Activated CD8-positive, alpha-beta memory T cell treated with anti-CD3 and anti-CD28 coated beads, Interleukin-2, amount 50 U/mL, for 48 hours (primary cell): ENCODE results near the gene NPAS3.
A peak's percentile ranks its signal among the peaks of the same experiment; 100 is the strongest.

ENCODE experiments used
- DNase-seq: peaks from one replicate; pipeline ENCODE4 v3.0.0-alpha.2; 2020

NPAS3 gene

DNA sequence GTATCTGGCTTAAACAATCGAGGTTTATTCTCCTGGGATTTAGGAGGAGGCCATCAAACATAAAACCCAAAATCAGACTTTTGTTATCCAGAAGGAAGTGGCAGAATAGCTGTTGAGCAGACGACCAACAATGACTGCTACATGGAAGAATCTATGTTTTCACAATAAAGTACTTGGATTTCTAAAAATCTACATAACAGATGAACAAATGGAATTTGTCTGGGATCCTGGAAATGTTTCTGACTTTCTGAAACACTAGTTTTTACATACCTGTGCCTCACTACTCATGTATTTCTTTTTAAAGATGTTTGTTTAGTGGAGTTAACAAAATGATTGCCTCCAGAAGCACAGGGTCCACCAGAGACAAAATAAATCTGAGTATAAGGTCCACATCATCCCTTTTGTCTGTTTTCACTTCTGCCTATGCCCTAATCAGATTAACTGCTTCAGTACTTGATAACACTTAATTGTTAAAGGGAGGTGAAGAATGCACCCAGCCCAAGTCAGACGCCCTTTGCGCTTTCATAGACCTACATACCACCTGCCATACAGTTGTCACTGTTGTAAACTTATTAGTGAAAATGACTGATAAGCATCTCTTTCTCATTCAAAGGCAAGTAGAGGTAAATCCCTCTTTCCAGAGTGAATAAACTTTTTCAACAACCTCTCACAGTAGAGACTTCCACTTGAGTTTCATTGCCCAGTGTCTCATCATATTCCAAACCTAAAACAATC lies 847.6 kb downstream of the NPAS3 start:
- no peak for DNase-seq

DNA sequence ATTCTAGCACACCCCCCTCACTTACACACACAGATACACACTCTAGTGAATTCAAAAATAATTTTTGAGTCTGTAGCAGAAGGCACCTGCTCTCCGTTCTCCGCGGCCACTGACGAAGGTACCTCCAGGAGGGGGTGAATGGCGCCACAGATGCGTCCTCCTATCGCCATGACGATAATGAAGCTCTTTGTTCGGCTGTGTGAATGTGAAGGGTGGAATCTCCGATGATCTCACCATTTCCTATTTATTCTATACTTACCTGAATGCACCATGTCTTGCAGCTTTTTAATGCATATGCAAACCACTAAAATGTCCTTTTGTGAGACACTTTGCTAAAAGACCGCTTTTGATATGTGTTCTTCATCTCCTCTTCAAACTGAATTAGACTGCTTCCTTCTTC lies 849.5 kb downstream of the NPAS3 start:
- no peak for DNase-seq

DNA sequence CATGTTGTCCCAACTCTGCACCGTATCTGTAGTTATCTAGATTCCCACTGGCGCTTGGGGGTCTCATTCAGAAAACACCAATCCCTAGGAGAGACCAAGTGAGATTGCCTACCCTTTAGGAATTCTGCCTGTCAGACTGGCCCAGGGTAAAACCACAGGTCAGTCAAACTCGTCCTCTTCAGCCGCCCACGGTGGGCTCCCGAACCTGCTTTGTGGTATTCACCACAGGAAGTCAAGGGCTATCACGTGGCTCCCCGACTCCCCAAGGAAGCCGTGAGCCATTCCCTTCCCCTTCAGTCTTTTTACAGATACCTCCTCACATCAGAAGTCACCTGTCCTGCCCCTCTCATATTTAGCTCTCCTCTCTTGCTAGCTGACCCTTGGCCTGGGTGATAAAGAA lies 852.3 kb downstream of the NPAS3 start:
- no peak for DNase-seq

DNA sequence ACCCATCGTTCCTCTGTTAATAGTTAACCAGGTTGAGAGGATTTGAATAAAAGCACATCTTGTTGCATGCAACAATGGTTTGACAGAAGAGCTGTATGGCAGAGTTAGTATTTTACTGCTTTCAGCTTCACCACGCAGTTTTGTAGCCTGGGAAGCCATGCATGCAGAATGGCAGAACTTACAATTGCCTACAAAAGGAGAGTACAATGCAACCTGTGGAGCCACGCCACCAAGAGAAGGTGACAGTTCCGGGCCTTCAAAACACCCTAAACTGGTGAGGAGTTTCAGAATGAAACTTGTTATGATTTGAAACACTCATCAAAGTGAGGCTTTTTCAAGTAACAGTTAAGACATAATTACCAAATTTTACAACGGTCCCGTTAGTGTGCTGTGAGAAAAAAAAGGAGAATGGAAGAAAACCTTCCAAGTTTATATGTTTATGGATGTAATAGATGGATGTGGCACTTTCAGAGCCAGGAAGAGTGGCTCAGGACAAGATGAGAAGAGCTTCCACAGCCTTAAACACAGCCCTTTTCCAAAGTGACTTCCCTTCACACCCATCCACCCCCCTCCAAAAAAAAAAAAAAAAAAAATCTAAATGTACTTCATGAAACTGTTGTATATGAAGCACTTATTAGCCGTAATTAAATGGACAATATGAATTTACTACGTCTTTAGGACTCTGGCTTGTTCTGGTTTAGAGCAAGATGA lies 853.5 kb downstream of the NPAS3 start:
- no peak for DNase-seq

DNA sequence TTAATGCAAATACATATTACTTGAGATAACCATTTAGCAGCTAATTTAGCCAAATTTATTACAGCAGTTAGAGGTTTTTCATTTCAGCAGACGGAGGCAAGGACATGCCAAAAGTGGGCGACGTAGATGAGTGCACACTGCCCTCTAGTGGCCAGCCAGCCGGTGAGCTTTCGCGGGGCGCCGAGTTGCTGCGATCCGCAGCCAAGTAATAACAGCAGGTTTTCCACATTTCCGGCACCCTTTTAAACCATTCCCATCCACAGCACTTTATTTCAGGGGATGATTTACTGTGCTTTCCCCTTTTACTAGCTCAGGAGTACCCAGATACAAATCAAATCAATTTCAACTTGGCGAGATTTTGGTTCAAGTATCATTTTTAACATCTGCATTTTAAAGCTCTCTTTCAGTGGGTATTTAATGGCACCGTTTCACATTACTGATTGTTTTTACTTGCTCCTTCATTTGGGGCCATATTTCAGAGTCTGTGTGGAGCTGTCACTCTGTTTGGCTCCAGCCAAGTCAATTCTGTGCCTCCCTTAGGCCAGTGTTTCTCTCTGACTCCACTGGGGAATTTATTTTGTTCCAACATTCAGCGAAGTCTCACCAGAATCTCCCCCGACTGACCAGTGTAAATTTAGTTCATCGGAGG lies 854.2 kb downstream of the NPAS3 start:
- peak; percentile 90 for DNase-seq

DNA sequence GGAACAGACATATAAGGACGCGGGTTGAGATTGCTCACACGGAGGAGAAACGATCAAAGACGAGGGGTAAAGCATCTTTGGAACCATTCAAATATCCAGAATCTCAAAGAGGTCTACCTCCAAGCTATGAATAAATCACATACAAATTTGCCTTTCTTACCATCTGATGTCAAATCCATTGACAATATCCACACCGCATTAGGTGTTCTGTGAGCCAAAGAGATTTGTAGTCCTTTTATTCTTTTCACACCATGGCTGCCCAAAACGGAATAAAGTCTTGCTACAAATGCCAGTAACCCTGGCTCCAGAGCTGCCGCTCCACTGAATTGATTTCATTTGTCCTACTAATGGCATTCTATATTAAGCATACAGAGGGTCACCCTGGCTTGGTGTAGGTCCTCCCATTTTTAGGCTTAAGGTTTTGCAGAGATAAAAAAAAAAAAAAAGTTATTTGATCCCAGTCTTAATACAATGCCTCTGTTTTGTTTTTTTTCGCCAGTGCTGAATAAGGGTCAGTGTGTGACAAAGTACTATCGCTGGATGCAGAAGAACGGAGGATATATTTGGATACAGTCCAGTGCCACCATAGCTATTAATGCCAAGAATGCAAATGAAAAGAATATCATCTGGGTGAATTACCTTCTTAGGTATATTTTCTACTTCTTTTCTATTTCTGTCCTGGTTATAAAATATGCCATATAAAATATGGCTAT lies 854.9 kb downstream of the NPAS3 start:
- DNase-seq, result no peak

DNA sequence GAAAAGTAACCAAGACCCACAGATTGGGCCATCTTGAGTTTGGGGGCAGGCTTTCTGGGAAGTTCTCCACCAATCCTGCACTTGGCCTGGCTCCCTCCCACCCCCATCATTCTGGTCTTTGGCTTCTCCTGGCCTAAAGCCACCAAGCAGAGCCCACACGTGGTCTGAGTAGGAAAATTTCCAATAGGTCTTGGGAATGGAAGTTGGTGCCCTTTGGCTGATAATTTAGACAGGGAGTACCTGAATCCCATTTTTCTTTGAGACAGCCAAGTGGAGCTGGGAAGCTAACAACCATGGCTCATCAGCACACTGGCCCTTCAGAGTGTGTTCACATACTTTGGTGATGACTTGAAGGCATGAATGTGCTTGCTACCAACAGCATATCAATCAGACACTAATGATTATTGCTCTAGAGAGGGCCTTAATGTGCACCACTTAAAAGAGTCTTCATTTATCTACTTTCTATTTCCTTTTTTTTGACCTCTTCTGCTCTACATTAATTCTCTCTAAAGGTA lies 856.2 kb downstream of the NPAS3 start:
- no peak for DNase-seq

DNA sequence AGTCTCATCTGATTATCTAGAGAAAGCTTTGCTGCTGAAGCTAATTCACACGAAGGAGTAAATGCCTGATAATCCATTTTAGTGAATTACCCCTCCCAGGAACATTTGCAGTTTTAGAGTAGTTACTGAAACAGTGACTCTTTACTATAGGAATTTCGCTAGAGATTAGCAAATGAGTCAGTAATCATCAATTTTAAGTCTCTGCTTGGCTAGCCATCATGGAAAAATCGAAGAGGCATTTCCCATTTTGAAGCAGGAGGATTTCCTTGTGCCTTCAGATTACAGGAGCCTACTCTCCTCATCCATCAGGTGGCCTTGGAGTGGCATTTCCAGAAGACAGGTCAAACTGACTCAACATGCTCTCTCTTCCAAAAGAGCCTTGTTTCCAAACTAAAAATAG lies 857.7 kb downstream of the NPAS3 start:
- DNase-seq, result no peak

DNA sequence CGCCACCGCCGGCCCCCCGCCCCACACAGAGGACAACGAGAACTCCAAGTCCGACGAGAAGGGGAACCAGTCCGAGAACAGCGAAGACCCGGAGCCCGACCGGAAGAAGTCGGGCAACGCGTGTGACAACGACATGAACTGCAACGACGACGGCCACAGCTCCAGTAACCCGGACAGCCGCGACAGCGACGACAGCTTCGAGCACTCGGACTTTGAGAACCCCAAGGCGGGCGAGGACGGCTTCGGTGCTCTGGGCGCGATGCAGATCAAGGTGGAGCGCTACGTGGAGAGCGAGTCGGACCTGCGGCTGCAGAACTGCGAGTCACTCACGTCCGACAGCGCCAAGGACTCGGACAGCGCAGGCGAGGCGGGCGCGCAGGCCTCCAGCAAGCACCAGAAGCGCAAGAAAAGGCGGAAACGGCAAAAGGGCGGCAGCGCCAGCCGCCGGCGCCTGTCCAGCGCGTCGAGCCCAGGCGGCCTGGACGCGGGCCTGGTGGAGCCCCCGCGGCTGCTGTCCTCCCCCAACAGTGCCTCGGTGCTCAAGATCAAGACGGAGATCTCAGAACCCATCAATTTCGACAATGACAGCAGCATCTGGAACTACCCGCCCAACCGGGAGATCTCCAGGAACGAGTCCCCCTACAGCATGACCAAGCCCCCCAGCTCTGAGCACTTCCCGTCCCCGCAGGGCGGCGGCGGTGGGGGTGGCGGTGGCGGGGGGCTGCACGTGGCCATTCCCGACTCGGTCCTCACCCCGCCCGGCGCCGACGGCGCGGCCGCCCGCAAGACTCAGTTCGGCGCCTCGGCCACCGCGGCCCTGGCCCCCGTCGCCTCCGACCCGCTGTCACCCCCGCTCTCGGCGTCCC lies 861.3 kb downstream of the NPAS3 start:
- no peak for DNase-seq

DNA sequence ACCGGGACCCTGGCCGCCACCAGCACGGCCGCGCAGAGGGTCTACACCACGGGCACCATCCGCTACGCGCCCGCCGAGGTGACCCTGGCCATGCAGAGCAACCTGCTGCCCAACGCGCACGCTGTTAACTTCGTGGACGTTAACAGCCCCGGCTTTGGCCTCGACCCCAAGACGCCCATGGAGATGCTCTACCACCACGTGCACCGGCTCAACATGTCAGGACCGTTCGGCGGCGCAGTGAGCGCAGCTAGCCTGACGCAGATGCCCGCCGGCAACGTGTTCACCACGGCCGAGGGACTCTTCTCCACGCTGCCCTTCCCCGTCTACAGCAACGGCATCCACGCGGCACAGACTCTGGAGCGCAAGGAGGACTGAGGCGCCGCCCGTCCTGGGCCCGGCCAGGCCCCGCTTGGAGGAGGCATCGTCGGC lies 862.1 kb downstream of the NPAS3 start:
- no peak for DNase-seq

DNA sequence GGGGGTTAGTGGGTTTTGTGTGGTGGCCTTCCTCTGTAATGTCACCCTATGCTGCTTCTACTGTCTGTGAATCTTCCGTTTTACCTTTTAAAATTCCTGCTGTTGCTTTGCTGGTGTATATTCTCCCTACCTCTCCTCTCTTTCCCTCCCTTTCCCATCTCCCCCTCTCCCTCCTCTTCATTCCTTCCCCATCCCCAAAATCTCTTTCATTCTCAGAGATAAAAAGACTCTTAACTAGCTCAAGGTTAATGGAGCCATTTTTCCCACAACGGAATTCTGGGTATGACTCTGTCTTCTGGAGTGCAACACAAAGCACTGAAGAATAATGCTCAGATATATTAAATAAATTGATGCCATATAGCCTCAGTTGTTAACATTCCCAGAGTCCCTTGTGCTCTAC lies 864.1 kb downstream of the NPAS3 start:
- DNase-seq, result no peak

DNA sequence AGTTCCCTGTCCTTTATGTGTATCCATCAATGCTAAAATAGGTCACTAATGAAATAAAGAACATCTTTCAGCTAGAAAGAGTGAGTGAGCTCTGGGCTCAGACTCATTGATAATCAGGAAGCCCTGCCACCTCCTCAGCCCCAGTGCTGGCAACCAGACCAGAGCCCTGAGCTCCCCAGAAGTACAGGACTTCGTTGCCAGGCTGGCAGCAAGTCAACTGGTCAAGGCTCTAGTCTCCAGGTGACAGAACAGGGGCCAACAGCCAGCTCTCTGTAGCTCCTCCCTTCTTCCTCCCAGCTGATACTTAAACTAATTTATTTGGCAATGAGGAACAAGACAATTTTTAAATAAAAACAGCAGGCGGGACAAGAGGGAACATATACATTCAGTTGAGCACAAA lies 866.9 kb downstream of the NPAS3 start:
- DNase-seq, result no peak

DNA sequence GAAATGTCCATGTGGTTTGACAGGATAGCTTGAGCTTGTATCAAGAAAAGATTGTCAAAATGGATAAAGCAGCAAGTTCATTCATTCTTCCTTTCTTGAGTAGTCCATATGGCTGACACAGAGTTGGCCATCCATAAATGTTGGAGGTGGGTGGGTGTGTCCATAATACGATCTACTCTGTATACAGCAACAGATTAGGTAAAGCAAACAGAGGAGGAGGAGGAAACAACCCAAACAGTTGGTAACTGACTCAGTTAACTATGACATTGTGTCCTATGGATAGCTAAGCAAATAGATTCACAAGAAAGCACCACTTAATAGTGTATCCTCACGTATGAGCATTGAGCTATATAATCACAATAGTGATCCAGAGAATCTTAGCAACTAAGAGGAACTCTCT lies 868.2 kb downstream of the NPAS3 start:
- no peak for DNase-seq

DNA sequence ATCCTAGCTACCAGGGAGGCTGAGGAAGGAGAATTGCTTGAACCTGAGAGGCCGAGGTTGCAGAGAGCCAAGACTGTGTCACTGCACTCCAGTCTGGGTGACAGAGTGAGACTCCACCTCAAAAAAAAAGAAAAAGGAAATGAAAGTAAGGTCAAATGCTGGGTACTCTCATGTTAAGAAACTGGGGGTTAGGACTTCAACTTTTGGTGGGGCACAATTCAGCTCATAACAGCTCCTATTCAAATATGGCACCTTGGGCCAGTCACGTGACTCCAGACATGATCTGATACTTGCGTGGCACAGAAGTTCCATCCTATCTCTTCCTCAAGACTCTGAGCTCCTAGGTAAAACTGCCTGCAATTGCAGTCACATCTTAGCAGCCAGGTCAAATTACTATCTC lies 869.5 kb downstream of the NPAS3 start:
- no peak for DNase-seq

DNA sequence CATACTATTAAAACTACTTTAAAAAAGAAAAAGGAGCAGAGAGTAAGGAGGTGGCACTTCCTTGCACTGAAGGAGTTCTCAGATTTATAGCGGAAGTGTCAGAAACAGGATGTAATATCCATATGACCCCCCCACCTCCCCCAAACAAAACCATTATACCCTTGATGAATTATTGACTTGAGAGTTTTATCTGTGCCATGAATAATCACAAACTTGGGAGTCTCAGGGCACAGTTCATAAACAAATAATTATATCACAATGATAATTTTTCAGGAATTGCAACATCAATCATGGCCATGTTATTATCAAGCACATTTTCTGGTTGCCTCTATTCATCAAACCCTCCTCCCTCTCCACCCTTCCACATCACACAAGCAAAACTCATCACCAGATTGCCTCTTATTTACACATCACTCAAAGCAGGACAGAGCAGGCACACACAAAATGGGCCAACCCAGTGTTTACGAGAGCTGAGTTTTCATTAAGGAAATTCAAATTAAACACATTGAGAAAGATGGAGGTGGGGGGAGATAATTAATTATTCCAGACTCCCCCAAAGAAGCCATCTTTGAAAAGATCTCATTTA lies 870.8 kb downstream of the NPAS3 start:
- no peak for DNase-seq

DNA sequence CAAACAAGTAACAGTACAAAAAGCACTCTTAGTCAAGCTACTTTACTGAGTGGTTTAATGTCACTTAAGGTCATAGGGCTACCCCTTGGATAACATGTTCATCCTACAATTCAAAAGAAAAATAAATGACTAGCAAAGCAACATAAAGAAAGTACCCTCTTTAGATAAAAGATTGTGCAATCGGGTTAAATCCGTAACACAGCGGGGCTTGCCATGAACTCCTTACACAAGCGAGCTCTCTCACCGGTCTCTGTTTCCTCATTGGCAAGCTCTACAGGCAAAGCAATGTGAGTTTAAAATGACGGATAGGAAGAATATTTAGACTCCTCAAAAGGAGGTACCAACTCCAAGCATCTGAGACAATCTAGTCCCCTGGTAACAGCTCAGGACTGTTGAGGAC lies 871.6 kb downstream of the NPAS3 start:
- DNase-seq, result no peak

DNA sequence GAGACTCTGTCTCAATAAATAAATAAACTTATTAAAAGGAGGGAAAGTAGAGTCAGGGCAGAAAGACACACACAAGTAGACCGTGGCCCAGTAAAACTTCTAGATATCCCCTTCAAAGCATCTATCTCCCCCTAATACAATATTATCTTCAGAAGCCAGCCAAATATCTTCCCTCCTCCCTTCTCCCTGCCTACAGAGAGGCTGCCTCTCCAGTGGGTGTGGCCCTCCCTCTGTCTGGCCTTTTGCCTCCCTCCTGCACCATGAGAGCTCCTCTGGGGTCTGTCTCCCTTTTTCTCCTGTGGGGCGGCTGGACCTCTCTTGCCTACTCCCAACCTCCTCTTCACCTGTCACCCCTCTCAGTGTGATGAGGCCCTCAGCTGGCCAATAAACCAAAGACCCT lies 873.0 kb downstream of the NPAS3 start:
- DNase-seq, result no peak

DNA sequence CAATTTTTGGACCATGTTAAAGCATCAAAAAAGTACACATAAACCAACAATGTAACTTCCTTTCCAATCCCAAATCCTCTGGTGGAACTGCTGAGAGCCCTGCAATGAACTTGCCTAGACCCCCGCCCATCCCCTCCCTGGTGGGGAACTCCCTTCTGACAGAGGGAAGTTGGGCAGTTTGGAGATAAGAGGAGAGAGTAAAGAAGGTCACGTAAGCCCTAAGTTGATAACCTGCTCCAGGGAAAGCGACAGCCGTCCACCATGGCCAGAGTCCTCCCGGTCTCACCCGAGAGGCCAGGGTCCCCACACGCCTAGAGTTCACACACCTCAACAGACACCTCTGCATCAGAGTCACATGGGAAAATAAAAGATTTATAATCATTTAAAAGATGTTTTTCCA lies 873.5 kb downstream of the NPAS3 start:
- DNase-seq, result no peak

DNA sequence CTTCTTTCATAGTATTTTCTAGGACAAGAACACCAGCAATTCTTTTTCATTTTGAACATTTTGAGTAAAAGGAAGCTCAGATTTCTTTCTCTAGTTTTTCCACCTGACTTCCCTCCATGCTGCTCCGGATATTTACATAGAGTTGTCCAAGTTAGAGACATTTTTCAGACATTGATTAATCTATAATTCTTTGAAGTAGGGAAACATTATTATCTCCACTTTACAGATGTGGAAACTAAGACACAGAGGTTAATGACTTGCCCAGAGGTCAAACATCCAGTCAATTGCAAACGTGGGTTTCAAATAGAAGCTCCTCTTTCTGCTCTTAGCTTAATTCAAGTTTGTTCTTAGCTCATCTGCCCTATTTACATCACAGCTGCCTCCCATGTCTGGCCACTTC lies 873.9 kb downstream of the NPAS3 start:
- DNase-seq, result no peak

DNA sequence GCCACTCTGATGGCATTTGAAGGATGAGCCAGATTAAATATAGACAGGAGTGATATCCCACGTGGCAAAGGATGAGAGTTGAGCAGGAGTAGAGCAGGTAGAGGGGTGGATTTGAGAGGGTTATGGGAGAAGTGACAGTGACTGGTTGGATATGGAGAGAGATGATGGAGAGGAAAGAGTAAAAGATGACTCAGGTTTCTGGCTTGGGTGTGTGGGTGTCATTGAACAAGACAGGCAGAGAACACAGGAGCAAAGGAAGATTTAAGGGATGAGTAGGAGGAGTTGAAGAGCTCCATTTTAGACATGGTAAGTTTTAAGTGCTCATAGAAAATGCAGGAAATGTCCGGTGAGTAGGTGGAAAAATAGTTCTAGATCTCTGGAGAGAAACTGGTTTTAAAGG lies 875.3 kb downstream of the NPAS3 start:
- no peak for DNase-seq

DNA sequence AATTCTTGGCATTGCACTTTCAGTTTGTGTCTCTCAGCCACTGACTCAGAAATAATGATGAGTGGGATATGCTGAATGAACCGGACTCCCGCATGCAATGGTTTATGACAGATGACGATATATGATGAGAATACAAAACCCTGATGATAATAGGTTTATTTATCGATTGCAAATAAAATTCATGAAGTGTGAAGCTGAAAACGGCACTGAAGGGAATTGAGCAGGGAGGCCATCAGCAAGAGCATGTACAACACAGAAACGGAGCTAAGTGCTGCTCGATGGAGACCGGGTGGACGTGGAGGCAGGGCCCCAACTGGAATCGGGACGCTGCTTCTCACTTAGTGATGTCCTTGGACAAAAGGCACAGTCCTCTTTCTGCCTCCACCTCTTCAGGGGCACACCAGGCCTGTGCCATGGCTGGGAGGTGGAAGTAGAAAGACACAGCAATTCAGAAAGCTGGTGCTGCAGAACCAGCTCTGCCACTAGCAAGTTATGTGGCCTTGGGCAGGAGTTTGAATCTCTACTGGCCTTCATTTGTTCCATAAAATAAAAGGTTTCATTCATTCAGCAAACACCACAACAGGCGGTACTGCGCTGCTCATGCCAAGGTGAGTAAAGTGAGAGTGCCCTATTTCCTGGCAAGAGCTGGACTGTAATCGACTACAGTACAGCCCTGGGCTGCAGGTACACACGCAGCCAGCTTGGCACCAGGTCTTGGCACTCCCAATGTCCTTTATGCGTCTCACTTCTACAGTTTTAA lies 895.2 kb downstream of the NPAS3 start:
- no peak for DNase-seq
